Measurements from ENCODE around the gene MLEC. TPM values are rescaled to one million over a fixed set of nuclear protein-coding genes. Genes with fewer than 3 reads are reported as not detected.

The MLEC gene
- polyA plus RNA-seq, 2 of the 4 experiments (the other 2 are of a cell fraction), result 89.1 to 117 TPM

- no peak for TF ChIP-seq CHD2 (IDR thresholded peaks at IDR 0.05; ENCODE audit: low read length, partially characterized antibody)
- no peak for TF ChIP-seq HEYL (CRISPR knock-in tag; IDR thresholded peaks at IDR 0.05)
- TF ChIP-seq HDAC2 (IDR thresholded peaks at IDR 0.05), result no peak
- no peak for TF ChIP-seq MAX (IDR thresholded peaks at IDR 0.05)
- TF ChIP-seq ZNF302 (CRISPR knock-in tag; IDR thresholded peaks at IDR 0.05), result no peak
- TF ChIP-seq HOXA7 (CRISPR knock-in tag; IDR thresholded peaks at IDR 0.05), result no peak
These were observed 47.3 kb downstream of the MLEC start (continued) for GRCh38 chr12:120734210-120734609.

- DNase-seq (ENCODE audit: low read depth in 1 of 2, low spot score in 1 of 2) (no peak), ATAC-seq (no peak), FAIRE-seq (no peak)
- WGBS (ENCODE audit: missing lambda C conversion rate), result 87% methylated on average over 3 of the region's 3 CpGs
- Histone ChIP-seq H3K4me2 (no peak overlapping the region), H3K27ac (no peak overlapping the region), H3K9me3 (no peaks in the 10 kb centered on the region), H3K4me1 (no peaks in the 10 kb centered on the region), H3K4me3 (no peak overlapping the region)
- ChIA-PET POLR2A (no interaction called here), CTCF (interaction anchor here (1.5 kb wide), 1 partner anchor 89 kb away, joined by 4 read pairs; no protein-coding TSS in a partner anchor)
- TF ChIP-seq POLR2A (IDR thresholded peaks at IDR 0.05; ENCODE audit: low read length) (no peak), MAFK (IDR thresholded peaks at IDR 0.05; ENCODE audit: partially characterized antibody) (no peak), TFCP2L1 (CRISPR knock-in tag; IDR thresholded peaks at IDR 0.05) (no peak), CHD2 (IDR thresholded peaks at IDR 0.05; ENCODE audit: low read length, partially characterized antibody) (no peak), RFX5 (IDR thresholded peaks at IDR 0.05) (no peak), RNF2 (IDR thresholded peaks at IDR 0.05; ENCODE audit: borderline replicate concordance, low read depth) (no peak), HEYL (CRISPR knock-in tag; IDR thresholded peaks at IDR 0.05) (no peak), REST (IDR thresholded peaks at IDR 0.05) (no peak), ESRRA (IDR thresholded peaks at IDR 0.05; ENCODE audit: borderline replicate concordance, low read length) (no peak), ZNF302 (CRISPR knock-in tag; IDR thresholded peaks at IDR 0.05) (no peak), PHF8 (IDR thresholded peaks at IDR 0.05; ENCODE audit: borderline replicate concordance, low read depth) (no peak), MYC (IDR thresholded peaks at IDR 0.05; ENCODE audit: borderline replicate concordance, low read length) (no peak), EHF (CRISPR knock-in tag; IDR thresholded peaks at IDR 0.05) (no peak), BCL3 (IDR thresholded peaks at IDR 0.05) (no peak), GATA3 (IDR thresholded peaks at IDR 0.05; ENCODE audit: borderline replicate concordance) (no peak), HDAC2 (IDR thresholded peaks at IDR 0.05) (no peak), ZC3H11A (IDR thresholded peaks at IDR 0.05) (no peak), CHD4 (IDR thresholded peaks at IDR 0.05; ENCODE audit: borderline replicate concordance) (no peak), NR3C1 (IDR thresholded peaks at IDR 0.05) (no peak)
These were observed 48.2 kb downstream of the MLEC start for GRCh38 chr12:120735181-120735580.
